Transverse colon (tissue), 4 donors: Measurements from ENCODE around the gene S100A16.

Experiments used
- CTCF ChIP-seq, 5 experiments: fragments of 200-600 bp in 3 of 5; fragments of 450-650 bp in 2 of 5; sonication (generic) in 3 of 5; IDR thresholded peaks; 1 replicate in 2 of 5; 2 replicates in 3 of 5; pipeline ENCODE4 v1.5.1; 2016 to 2017; ENCODE audit warnings: antibody characterized with exemption in 5 of 5, inconsistent platforms in 3 of 5, mild to moderate bottlenecking in 2 of 5, moderate library complexity in 1 of 5
- EP300 ChIP-seq: sonication (generic); formaldehyde crosslinking; IDR thresholded peaks from one replicate; pipeline ENCODE4 v1.6.1; 2017; ENCODE audit warnings: antibody characterized with exemption, low read depth
- POLR2AphosphoS5 ChIP-seq, 3 donors: sonication (generic); formaldehyde crosslinking; IDR thresholded peaks; one replicate each; pipeline ENCODE4 v1.6.1; 2016; ENCODE audit warnings: antibody characterized with exemption in 3 of 3

DNA sequence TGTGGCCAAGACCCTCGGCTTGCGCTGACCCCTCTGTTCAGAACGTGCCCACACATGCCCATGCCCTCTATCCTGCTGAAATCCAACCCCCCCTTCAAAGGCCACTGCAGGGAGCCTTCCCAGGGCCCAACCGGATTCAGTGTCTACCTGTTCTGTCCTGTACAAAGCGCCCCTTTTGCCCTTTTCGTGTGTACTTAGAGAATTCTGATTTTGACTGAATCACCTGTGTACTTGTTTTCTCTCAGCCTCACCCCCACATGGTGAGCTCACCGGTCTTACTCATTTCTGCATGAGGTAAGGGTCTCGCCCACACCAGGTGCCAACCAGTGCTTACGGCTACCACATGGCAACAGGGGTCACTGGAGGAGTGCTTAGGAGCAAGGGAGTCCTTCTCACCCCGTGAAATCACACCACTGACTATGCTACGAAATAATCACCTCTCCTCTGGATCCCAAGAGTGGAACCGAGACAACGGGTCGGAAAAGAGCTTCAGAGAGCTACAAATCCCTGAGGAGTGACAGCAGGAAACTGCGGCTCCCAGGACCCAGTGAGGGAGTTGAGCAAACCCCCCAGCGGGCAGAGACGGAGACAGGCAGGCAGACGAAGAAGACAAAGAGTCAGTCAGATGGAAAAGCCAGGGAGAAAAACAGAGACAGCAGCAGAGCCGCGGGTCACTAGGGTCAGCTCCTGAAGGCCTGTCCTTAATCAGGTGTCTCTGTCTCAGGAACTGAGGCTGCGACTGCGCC lies 45.1 kb downstream of the S100A16 start:
- no peak for TF ChIP-seq CTCF (IDR thresholded peaks at IDR 0.05)
- TF ChIP-seq POLR2AphosphoS5 (IDR thresholded peaks at IDR 0.05) = no peak
- no peak for TF ChIP-seq EP300
